ENCODE results near the gene UGT2B28.
"Not testable (repeated sequence)": the region's sequence is repeated elsewhere in the genome, so short reads cannot be mapped to it uniquely, and the experiment has no call there.

Gene UGT2B28

GRCh38 chr4:69280081-69280480 lies at the start of gene UGT2B28:
TSS of gene UGT2B28 (plus strand) at chr4:69280475. CDS start at chr4:69280501, 26 bp downstream.
- not testable (repeated sequence) for H3K27me3 ChIP-seq (replicated peaks; ENCODE audit: control insufficient read depth, insufficient read depth, low read length); H3K4me3 ChIP-seq (replicated peaks; ENCODE audit: low read depth, low read length); H3K36me3 ChIP-seq (ENCODE audit: control insufficient read depth, insufficient read depth, low read length); DNase-seq (ENCODE audit: extremely low read depth, insufficient read length)

- no peak for TF ChIP-seq CTCF (IDR thresholded peaks at IDR 0.05; ENCODE audit: insufficient read depth, low read length, poor library complexity, severe bottlenecking)
- Histone ChIP-seq H3K4me3 (replicated peaks; ENCODE audit: low read depth, low read length) (no peak overlapping the region), H3K36me3 (ENCODE audit: control insufficient read depth, insufficient read depth, low read length) (no peaks in the 10 kb centered on the region), H3K27me3 (replicated peaks; ENCODE audit: control insufficient read depth, insufficient read depth, low read length) (no peaks in the 10 kb centered on the region)
- no peak for DNase-seq (ENCODE audit: extremely low read depth, insufficient read length)
Measured at GRCh38 chr4:69239092-69239491, 41.2 kb upstream of the UGT2B28 start.

GRCh38 chr4:69239557-69240168 lies 40.6 kb upstream of the UGT2B28 start:
- no peak for TF ChIP-seq CTCF (IDR thresholded peaks at IDR 0.05; ENCODE audit: insufficient read depth, low read length, poor library complexity, severe bottlenecking)
- DNase-seq (ENCODE audit: extremely low read depth, insufficient read length): no peak

GRCh38 chr4:69240787-69241186 lies 39.5 kb upstream of the UGT2B28 start:
- not testable (repeated sequence) for H3K27me3 ChIP-seq (replicated peaks; ENCODE audit: control insufficient read depth, insufficient read depth, low read length); DNase-seq (ENCODE audit: extremely low read depth, insufficient read length)

More at GRCh38 chr4:69239557-69240168, 40.6 kb upstream of the UGT2B28 start:
- no peak overlapping the region for H3K4me3 ChIP-seq (replicated peaks; ENCODE audit: low read depth, low read length)
- no peaks in the 10 kb centered on the region for H3K27me3 ChIP-seq (replicated peaks; ENCODE audit: control insufficient read depth, insufficient read depth, low read length)
- H3K36me3 ChIP-seq (ENCODE audit: control insufficient read depth, insufficient read depth, low read length): no peaks in the 10 kb centered on the region

GRCh38 chr4:69241746-69242145 lies 38.5 kb upstream of the UGT2B28 start:
- not testable (repeated sequence) for H3K36me3 ChIP-seq (ENCODE audit: control insufficient read depth, insufficient read depth, low read length); H3K4me3 ChIP-seq (replicated peaks; ENCODE audit: low read depth, low read length); DNase-seq (ENCODE audit: extremely low read depth, insufficient read length); H3K27me3 ChIP-seq (replicated peaks; ENCODE audit: control insufficient read depth, insufficient read depth, low read length)

More at GRCh38 chr4:69240787-69241186, 39.5 kb upstream of the UGT2B28 start:
- H3K36me3 ChIP-seq (ENCODE audit: control insufficient read depth, insufficient read depth, low read length); H3K4me3 ChIP-seq (replicated peaks; ENCODE audit: low read depth, low read length): not testable (repeated sequence)

- DNase-seq (ENCODE audit: extremely low read depth, insufficient read length); H3K4me3 ChIP-seq (replicated peaks; ENCODE audit: low read depth, low read length); H3K36me3 ChIP-seq (ENCODE audit: control insufficient read depth, insufficient read depth, low read length); H3K27me3 ChIP-seq (replicated peaks; ENCODE audit: control insufficient read depth, insufficient read depth, low read length): not testable (repeated sequence)
Measured at GRCh38 chr4:69242562-69243240, 37.6 kb upstream of the UGT2B28 start.

GRCh38 chr4:69250884-69251283 lies 29.4 kb upstream of the UGT2B28 start:
- not testable (repeated sequence) for H3K4me3 ChIP-seq (replicated peaks; ENCODE audit: low read depth, low read length); H3K36me3 ChIP-seq (ENCODE audit: control insufficient read depth, insufficient read depth, low read length); H3K27me3 ChIP-seq (replicated peaks; ENCODE audit: control insufficient read depth, insufficient read depth, low read length); DNase-seq (ENCODE audit: extremely low read depth, insufficient read length)

- not testable (repeated sequence) for H3K36me3 ChIP-seq (ENCODE audit: control insufficient read depth, insufficient read depth, low read length); H3K27me3 ChIP-seq (replicated peaks; ENCODE audit: control insufficient read depth, insufficient read depth, low read length); H3K4me3 ChIP-seq (replicated peaks; ENCODE audit: low read depth, low read length); DNase-seq (ENCODE audit: extremely low read depth, insufficient read length)
Measured at GRCh38 chr4:69253147-69253772, 27.0 kb upstream of the UGT2B28 start.

GRCh38 chr4:69268612-69269011 lies 11.7 kb upstream of the UGT2B28 start:
- not testable (repeated sequence) for H3K4me3 ChIP-seq (replicated peaks; ENCODE audit: low read depth, low read length); DNase-seq (ENCODE audit: extremely low read depth, insufficient read length); H3K27me3 ChIP-seq (replicated peaks; ENCODE audit: control insufficient read depth, insufficient read depth, low read length); H3K36me3 ChIP-seq (ENCODE audit: control insufficient read depth, insufficient read depth, low read length)

GRCh38 chr4:69296356-69296755 lies 16.1 kb downstream of the UGT2B28 start:
- H3K27me3 ChIP-seq (replicated peaks; ENCODE audit: control insufficient read depth, insufficient read depth, low read length); H3K36me3 ChIP-seq (ENCODE audit: control insufficient read depth, insufficient read depth, low read length); H3K4me3 ChIP-seq (replicated peaks; ENCODE audit: low read depth, low read length); DNase-seq (ENCODE audit: extremely low read depth, insufficient read length): not testable (repeated sequence)

GRCh38 chr4:69308426-69309033 lies 28.3 kb downstream of the UGT2B28 start:
- not testable (repeated sequence) for DNase-seq (ENCODE audit: extremely low read depth, insufficient read length); H3K36me3 ChIP-seq (ENCODE audit: control insufficient read depth, insufficient read depth, low read length); H3K27me3 ChIP-seq (replicated peaks; ENCODE audit: control insufficient read depth, insufficient read depth, low read length); H3K4me3 ChIP-seq (replicated peaks; ENCODE audit: low read depth, low read length)
